Testis (tissue), 3 donors: Measurements from ENCODE around the gene SULT1A3. TPM values are rescaled to one million over a fixed set of nuclear protein-coding genes. Genes with fewer than 3 reads are reported as not detected.
A peak's percentile ranks its signal among the peaks of the same experiment; 100 is the strongest.
"Not testable (repeated sequence)": the region's sequence is repeated elsewhere in the genome, so short reads cannot be mapped to it uniquely, and the experiment has no call there.

Experiments used
- DNase-seq: peaks from one replicate; pipeline ENCODE4 v3.0.0-alpha.2; 2019
- H3K27ac ChIP-seq, 2 donors: fragments of 200-600 bp; sonication (generic); one replicate each; pipeline ENCODE4 v1.5.1; 2019
- H3K27me3 ChIP-seq: fragments of 200-600 bp; sonication (generic); one replicate; pipeline ENCODE4 v1.5.1; 2019
- H3K36me3 ChIP-seq: fragments of 200-600 bp; sonication (generic); one replicate; pipeline ENCODE4 v1.5.1; 2017; ENCODE audit warnings: low read depth; ENCODE audit errors: missing control alignments
- H3K4me1 ChIP-seq: fragments of 200-600 bp; sonication (generic); one replicate; pipeline ENCODE4 v1.5.1; 2019
- H3K4me3 ChIP-seq, 2 donors: fragments of 200-600 bp; sonication (generic); one replicate each; pipeline ENCODE4 v1.5.1; 2017 to 2019
- H3K9me3 ChIP-seq: fragments of 200-600 bp; sonication (generic); one replicate; pipeline ENCODE4 v1.5.1; 2017
- POLR2A ChIP-seq: fragments of 450-650 bp; IDR thresholded peaks from one replicate; pipeline ENCODE4 v1.6.1; 2017; ENCODE audit warnings: antibody characterized with exemption, mild to moderate bottlenecking, moderate library complexity
- WGBS, 2 donors: methylation state at CpG; one replicate each; pipeline ENCODE4 v1.1.5; 2018; 5-methylcytosine and 5-hydroxymethylcytosine counted together
- intact Hi-C: fragments of 100-400 bp; cut with DNase I; formaldehyde crosslinking; loops from one replicate; pipeline ENCODE4 v1.15.1; 2023; ENCODE audit warnings: low total_unique reads
- polyA plus RNA-seq: library from polyadenylated mRNA; stranded (reverse); fragments of 350-450 nt; fragmentation: Illumina TruSeq; extraction: RNeasy Lipid Tissue Mini Kit (QIAGEN cat#74804); gene quantifications from one replicate; pipeline ENCODE4 v1.2.3, GENCODE V29; 2014; ENCODE audit warnings: low read depth, low replicate concordance; ENCODE audit not compliant: insufficient read depth
- total RNA-seq, 2 donors: library from RNA; depleted of rRNA; stranded (reverse); fragments of >200 nt; gene quantifications; one replicate each; pipeline ENCODE4 v1.2.3, GENCODE V29; 2016
- TF ChIP-seq, protein P1 (sequence below), 3 experiments: fragments of 450-650 bp in 2 of 3; fragments of 200-600 bp in 1 of 3; sonication (generic) in 1 of 3; IDR thresholded peaks; one replicate each; pipeline ENCODE4 v1.5.1; 2016 to 2019; ENCODE audit warnings: antibody characterized with exemption in 3 of 3, mild to moderate bottlenecking in 2 of 3, moderate library complexity in 1 of 3

SULT1A3 gene
- total and polyA plus RNA-seq, 3 donors from 2014 or later: 6.4 to 20.0 (median 6.8) TPM

DNA sequence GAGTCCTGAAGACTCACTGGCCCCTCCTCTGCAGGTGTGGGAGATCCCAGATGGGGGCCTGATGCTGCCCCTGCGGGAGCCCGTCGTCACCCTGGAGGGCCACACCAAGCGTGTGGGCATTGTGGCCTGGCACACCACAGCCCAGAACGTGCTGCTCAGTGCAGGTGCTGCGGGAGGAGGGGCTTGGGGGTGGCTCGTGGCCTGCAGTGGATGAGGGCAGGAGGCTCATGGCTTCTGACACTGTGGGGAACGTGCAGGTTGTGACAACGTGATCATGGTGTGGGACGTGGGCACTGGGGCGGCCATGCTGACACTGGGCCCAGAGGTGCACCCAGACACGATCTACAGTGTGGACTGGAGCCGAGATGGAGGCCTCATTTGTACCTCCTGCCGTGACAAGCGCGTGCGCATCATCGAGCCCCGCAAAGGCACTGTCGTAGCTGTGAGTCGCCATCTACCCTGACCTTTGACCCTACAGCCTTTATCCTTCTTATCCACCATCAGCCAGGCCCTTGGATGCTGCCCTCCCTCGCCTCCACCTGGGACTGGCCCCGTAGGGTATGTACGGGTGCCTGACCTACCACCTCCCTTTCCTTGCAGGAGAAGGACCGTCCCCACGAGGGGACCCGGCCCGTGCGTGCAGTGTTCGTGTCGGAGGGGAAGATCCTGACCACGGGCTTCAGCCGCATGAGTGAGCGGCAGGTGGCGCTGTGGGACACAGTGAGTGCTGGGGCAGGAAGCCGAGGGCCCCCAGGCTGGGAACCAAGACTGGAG lies 12.1 kb upstream of the SULT1A3 start:
- H3K27me3 ChIP-seq: no peaks in the 10 kb centered on the region
- intact Hi-C loops: no loop called here
- H3K4me1 ChIP-seq: no peaks in the 10 kb centered on the region
- DNase-seq: peak; percentile 61
- no peak for TF ChIP-seq POLR2A
- TF ChIP-seq, protein P1, sequence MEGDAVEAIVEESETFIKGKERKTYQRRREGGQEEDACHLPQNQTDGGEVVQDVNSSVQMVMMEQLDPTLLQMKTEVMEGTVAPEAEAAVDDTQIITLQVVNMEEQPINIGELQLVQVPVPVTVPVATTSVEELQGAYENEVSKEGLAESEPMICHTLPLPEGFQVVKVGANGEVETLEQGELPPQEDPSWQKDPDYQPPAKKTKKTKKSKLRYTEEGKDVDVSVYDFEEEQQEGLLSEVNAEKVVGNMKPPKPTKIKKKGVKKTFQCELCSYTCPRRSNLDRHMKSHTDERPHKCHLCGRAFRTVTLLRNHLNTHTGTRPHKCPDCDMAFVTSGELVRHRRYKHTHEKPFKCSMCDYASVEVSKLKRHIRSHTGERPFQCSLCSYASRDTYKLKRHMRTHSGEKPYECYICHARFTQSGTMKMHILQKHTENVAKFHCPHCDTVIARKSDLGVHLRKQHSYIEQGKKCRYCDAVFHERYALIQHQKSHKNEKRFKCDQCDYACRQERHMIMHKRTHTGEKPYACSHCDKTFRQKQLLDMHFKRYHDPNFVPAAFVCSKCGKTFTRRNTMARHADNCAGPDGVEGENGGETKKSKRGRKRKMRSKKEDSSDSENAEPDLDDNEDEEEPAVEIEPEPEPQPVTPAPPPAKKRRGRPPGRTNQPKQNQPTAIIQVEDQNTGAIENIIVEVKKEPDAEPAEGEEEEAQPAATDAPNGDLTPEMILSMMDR (IDR thresholded peaks at IDR 0.05): peak in 2 of 3 experiments; percentile 15 to 47
- no peak overlapping the region for H3K4me3 ChIP-seq
- H3K36me3 ChIP-seq: no peaks in the 10 kb centered on the region
- no peaks in the 10 kb centered on the region for H3K9me3 ChIP-seq
- 75 to 79% methylated on average over 22 to 36 of the region's 36 CpGs for WGBS, 2 donors
- H3K27ac ChIP-seq: no peak overlapping the region

GRCh38 chr16:30187556-30187865 lies 11.5 kb upstream of the SULT1A3 start:
- H3K27me3 ChIP-seq: no peaks in the 10 kb centered on the region
- TF ChIP-seq, protein P1 (IDR thresholded peaks at IDR 0.05): no peak
- H3K4me1 ChIP-seq: no peaks in the 10 kb centered on the region
- intact Hi-C loops: no loop called here
- H3K4me3 ChIP-seq: no peak overlapping the region
- no peak for DNase-seq
- H3K27ac ChIP-seq: no peak overlapping the region
- WGBS, 2 donors: 45 to 80% methylated on average over 2 to 9 of the region's 9 CpGs
- H3K9me3 ChIP-seq: no peaks in the 10 kb centered on the region
- no peaks in the 10 kb centered on the region for H3K36me3 ChIP-seq

DNA sequence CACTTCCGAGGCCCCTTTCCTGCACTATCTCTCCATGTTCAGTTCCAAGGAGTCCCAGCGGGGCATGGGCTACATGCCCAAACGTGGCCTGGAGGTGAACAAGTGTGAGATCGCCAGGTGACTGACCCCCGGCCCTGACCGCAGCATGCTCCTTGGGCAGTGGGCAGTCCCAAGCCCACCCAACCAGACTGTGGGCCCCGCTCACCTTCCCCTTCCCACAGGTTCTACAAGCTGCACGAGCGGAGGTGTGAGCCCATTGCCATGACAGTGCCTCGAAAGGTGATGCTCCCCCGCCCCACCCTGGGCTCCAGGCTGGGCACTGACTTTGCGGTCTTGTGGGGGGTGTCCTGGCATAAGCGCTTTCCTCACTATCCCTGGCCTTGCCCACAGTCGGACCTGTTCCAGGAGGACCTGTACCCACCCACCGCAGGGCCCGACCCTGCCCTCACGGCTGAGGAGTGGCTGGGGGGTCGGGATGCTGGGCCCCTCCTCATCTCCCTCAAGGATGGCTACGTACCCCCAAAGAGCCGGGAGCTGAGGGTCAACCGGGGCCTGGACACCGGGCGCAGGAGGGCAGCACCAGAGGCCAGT lies 11.0 kb upstream of the SULT1A3 start:
- TF ChIP-seq POLR2A: no peak
- TF ChIP-seq, protein P1 (IDR thresholded peaks at IDR 0.05): no peak
- Histone ChIP-seq H3K27ac (no peak overlapping the region), H3K4me1 (no peaks in the 10 kb centered on the region), H3K27me3 (no peaks in the 10 kb centered on the region), H3K36me3 (no peaks in the 10 kb centered on the region), H3K9me3 (no peaks in the 10 kb centered on the region), H3K4me3 (no peak overlapping the region)
- DNase-seq: no peak
- intact Hi-C loops: no loop called here
- WGBS, 2 donors: 91 to 92% methylated on average over 9 to 22 of the region's 23 CpGs

DNA sequence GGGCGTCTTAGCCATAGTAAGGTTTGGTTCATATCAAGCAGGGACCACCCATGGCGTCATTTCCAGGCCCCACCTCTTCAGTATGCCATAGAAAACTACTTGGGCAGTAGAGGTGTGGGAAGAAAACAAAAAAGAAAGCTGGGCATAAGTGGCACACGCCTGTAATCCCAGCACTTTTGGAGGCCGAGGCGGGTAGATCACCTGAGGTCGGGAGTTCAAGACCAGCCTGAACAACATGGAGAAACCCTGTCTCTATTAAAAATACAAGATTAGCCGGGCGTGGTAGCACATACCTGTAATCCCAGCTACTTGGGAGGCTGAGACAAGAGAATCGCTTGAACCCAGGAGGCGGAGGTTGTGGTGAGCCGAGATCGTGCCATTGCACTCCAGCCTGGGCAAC lies 7.9 kb upstream of the SULT1A3 start:
- intact Hi-C loops, DNase-seq, H3K4me1 ChIP-seq, H3K4me3 ChIP-seq, H3K36me3 ChIP-seq, H3K27me3 ChIP-seq, H3K27ac ChIP-seq, H3K9me3 ChIP-seq: not testable (repeated sequence)
- 100% methylated on average over 3 of the region's 12 CpGs; no CpG with 5 or more reads in 1 of the 2 donors for WGBS, 2 donors

- H3K9me3 ChIP-seq, DNase-seq, H3K36me3 ChIP-seq, H3K4me3 ChIP-seq, intact Hi-C loops, H3K27ac ChIP-seq, H3K4me1 ChIP-seq, H3K27me3 ChIP-seq: not testable (repeated sequence)
- WGBS, 2 donors: no CpG with 5 or more reads among the region's 21 CpGs
Observed at GRCh38 chr16:30193098-30193497, 6.0 kb upstream of the SULT1A3 start.

- H3K27me3 ChIP-seq, DNase-seq, intact Hi-C loops, H3K27ac ChIP-seq, H3K36me3 ChIP-seq, H3K9me3 ChIP-seq, H3K4me3 ChIP-seq, H3K4me1 ChIP-seq: not testable (repeated sequence)
- WGBS, 2 donors: no CpG with 5 or more reads among the region's 34 CpGs
Observed at GRCh38 chr16:30193615-30194014, 5.4 kb upstream of the SULT1A3 start, which contains the start of the genes BOLA2B and SLX1A. Gene BOLA2B (minus strand): TSS chr16:30193666. CDS start chr16:30193595, 71 bp downstream. Gene SLX1A (plus strand): TSS chr16:30193875. CDS start chr16:30194085, 210 bp downstream.

DNA sequence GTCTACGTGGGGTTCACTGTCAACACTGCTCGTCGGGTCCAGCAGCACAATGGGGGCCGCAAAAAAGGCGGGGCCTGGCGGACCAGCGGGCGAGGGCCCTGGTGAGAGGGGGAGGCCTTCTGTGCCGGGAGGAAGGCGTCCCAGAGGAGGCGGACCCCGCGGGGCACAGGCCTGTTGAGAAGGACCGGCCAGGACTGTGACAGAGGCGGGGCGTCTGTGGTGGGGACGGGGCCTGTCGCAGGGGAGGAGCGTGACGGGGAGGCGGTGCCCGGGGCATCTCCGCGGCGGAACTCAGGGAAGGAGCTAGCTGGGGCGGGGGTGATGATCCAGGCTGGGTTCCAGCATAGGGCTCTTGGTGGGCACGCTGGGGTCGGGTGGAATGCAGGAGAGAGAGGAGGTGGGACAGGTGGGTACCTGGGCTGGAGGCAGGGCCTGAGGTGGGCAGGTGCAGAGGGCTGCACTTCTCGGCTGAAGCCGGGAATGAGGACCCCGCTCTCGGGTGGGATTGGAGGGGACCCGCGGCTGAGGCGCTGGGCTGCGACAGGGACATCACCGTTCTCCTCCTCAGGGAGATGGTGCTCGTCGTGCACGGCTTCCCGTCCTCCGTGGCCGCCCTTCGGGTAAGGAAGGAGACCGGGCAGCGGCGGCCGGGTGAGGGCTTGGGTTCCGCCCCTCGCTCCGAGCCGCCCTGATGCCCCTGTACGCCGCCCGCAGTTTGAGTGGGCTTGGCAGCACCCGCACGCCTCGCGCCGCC lies 4.7 kb upstream of the SULT1A3 start:
- H3K9me3 ChIP-seq, H3K27ac ChIP-seq, H3K4me3 ChIP-seq, intact Hi-C loops, H3K36me3 ChIP-seq, H3K4me1 ChIP-seq, H3K27me3 ChIP-seq: not testable (repeated sequence)
- DNase-seq: peak; percentile 9
- 4 to 11% methylated on average over 17 to 20 of the region's 60 CpGs for WGBS, 2 donors

GRCh38 chr16:30197001-30197400 lies 2.1 kb upstream of the SULT1A3 start:
- H3K4me1 ChIP-seq, H3K27me3 ChIP-seq, H3K4me3 ChIP-seq, H3K36me3 ChIP-seq, H3K27ac ChIP-seq, intact Hi-C loops, H3K9me3 ChIP-seq, DNase-seq: not testable (repeated sequence)
- WGBS, 2 donors: no CpG with 5 or more reads among the region's 2 CpGs
